Gastrocnemius medialis (tissue), 4 donors: ENCODE results near the gene ZNF296. TPM values are rescaled to one million over a fixed set of nuclear protein-coding genes. Genes with fewer than 3 reads are reported as not detected.

Experiments used
- ATAC-seq, 2 donors: fragments of 150-250 bp; one replicate each; pipeline ENCODE4 v1.9.1; 2016
- DNase-seq, 2 donors: peaks; one replicate each; pipeline ENCODE4 v3.0.0-alpha.2; 2019
- H3K27ac ChIP-seq, 4 donors: fragments of 200-600 bp; sonication (generic); 1 replicate in 1 of 4; 2 replicates in 3 of 4; pipeline ENCODE4 v1.5.1; 2016 to 2018; ENCODE audit warnings: mild to moderate bottlenecking in 2 of 4, moderate library complexity in 1 of 4
- H3K27me3 ChIP-seq, 3 donors: fragments of 200-600 bp; sonication (generic) in 2 of 3; 1 replicate in 1 of 3; 2 replicates in 2 of 3; pipeline versions ENCODE4 v1.5.1 to v1.6.0; 2016 to 2019; ENCODE audit warnings: mild to moderate bottlenecking in 1 of 3, moderate library complexity in 1 of 3
- H3K36me3 ChIP-seq, 2 donors: fragments of 200-600 bp; sonication (generic) in 1 of 2; one replicate each; pipeline ENCODE4 v1.5.1; 2017 to 2018
- H3K4me1 ChIP-seq, 2 donors: fragments of 200-600 bp; sonication (generic) in 1 of 2; one replicate each; pipeline ENCODE4 v1.5.1; 2016 to 2017; ENCODE audit warnings: mild to moderate bottlenecking in 2 of 2
- H3K4me3 ChIP-seq, 4 donors: fragments of 200-600 bp; sonication (generic) in 3 of 4; 1 replicate in 1 of 4; 2 replicates in 3 of 4; pipeline ENCODE4 v1.5.1; 2016 to 2019; ENCODE audit warnings: mild to moderate bottlenecking in 2 of 4
- H3K9me3 ChIP-seq, 3 donors: fragments of 200-600 bp; sonication (generic) in 2 of 3; 1 replicate in 1 of 3; 2 replicates in 2 of 3; pipeline ENCODE4 v1.5.1; 2016 to 2019
- CTCF ChIP-seq, 5 experiments: fragments of 450-650 bp in 3 of 5; fragments of 200-600 bp in 2 of 5; sonication (generic) in 2 of 5; IDR thresholded peaks in 4 of 5; conservative IDR thresholded peaks in 1 of 5; 1 replicate in 4 of 5; 2 replicates in 1 of 5; pipeline ENCODE4 v1.5.1; 2016 to 2019; ENCODE audit warnings: antibody characterized with exemption in 5 of 5, mild to moderate bottlenecking in 3 of 5, moderate library complexity in 3 of 5
- POLR2A ChIP-seq, 2 donors: fragments of 450-650 bp; IDR thresholded peaks; one replicate each; pipeline ENCODE4 v1.6.1; 2017; ENCODE audit warnings: antibody characterized with exemption in 2 of 2, mild to moderate bottlenecking in 2 of 2, moderate library complexity in 2 of 2
- in situ Hi-C, 4 donors: fragments of 200-750 bp; cut with MboI; loops; one replicate each; pipeline versions ENCODE4 v1.15.0 to v1.8.0; 2017; ENCODE audit warnings: low sequenced_read_pairs in 4 of 4
- intact Hi-C: fragments of 100-400 bp; cut with DNase I; formaldehyde crosslinking; loops from one replicate; pipeline ENCODE4 v1.15.1; 2023; ENCODE audit warnings: low total_unique reads
- total RNA-seq, 4 donors: library from RNA; depleted of rRNA; stranded (reverse); fragments of >200 nt; gene quantifications; one replicate each; pipeline versions ENCODE4 v1.1.0 to v1.2.3, GENCODE V29; 2016

Gene ZNF296
- total RNA-seq, 4 donors from 2014 or later = not detected

DNA sequence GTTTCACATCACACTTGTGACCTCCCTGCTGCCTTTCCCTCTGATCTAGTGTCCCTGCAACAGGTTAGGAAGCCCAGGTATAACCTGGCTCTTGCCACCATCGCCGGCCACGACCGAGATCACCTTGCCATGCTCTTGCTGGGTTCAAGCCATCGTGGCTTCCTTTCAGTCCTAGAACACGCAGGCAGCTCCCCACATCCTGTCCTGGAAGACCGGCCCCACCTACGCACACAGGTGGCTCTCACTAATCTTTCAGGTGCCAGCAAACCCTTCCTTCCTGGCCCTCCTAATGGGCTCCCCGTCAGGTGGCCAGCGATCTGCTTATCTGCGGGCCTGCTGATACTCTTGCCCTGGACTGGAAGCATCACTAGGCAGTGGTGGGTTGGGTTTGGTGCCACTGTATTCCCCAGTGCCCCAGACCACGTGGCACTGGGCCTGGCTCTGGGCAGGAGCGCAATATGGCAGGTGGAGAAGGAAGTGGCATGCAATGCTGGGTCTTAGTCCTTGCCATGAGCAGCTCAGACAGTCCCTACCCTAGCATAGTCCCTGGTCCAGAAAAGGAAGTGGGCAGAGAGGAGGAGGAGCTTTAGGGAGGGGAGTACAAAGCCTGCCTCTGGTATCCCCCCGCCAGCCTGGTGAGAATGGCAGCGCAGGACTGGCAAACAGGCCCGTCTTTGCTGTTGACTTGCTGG is 28.5 kb upstream of the ZNF296 start:
- no peak for DNase-seq
- intact Hi-C loops = no loop called here
- peaks cover 18 to 38% of the 10 kb centered on the region in 2 donors for H3K4me1 ChIP-seq

GRCh38 chr19:45103508-45104319 is 27.4 kb upstream of the ZNF296 start:
- DNase-seq (no peak), ATAC-seq (no peak)
- H3K36me3 ChIP-seq = no peaks in the 10 kb centered on the region
- TF ChIP-seq CTCF (IDR thresholded peaks at IDR 0.05 in 4 of 5, conservative IDR thresholded peaks at IDR 0.05 in 1 of 5) = no peak
- TF ChIP-seq POLR2A (IDR thresholded peaks at IDR 0.05) = no peak
- H3K4me1 ChIP-seq = peaks cover 27 to 48% of the 10 kb centered on the region in 2 donors
- intact Hi-C loops (no loop called here), in situ Hi-C loops (no loop called here)
- H3K4me3 ChIP-seq = no peak overlapping the region
- H3K27ac ChIP-seq = no peak overlapping the region
- no peaks in the 10 kb centered on the region for H3K9me3 ChIP-seq
- H3K27me3 ChIP-seq = no peaks in the 10 kb centered on the region

More for the DNA sequence above, 28.5 kb upstream of the ZNF296 start:
- ATAC-seq = no peak
- no peak overlapping the region for H3K27ac ChIP-seq
- in situ Hi-C loops = no loop called here
- no peaks in the 10 kb centered on the region for H3K36me3 ChIP-seq
- no peak overlapping the region for H3K4me3 ChIP-seq
- no peak for TF ChIP-seq POLR2A (IDR thresholded peaks at IDR 0.05)
- TF ChIP-seq CTCF (IDR thresholded peaks at IDR 0.05 in 4 of 5, conservative IDR thresholded peaks at IDR 0.05 in 1 of 5) = no peak
- H3K9me3 ChIP-seq = no peaks in the 10 kb centered on the region
- no peaks in the 10 kb centered on the region for H3K27me3 ChIP-seq

DNA sequence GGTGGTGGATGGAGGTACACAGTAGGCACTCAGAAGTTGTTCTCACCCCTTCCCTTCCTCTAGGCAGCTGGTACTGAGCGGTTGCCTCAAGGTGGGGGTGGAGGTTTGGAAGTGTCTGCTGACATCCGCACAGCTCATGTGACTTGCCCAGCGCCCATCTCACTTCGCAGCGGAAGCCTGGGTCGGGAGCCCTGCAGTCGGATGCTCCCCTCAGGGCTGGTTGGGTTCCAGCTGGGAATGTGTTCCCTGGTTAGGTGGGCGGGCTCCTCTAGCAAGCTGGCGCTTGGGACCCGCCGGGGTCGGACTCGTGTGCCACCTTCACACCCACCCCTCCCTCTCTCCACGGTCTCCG is 26.9 kb upstream of the ZNF296 start:
- Histone ChIP-seq H3K9me3 (no peaks in the 10 kb centered on the region), H3K27ac (no peak overlapping the region), H3K27me3 (no peaks in the 10 kb centered on the region), H3K4me3 (no peak overlapping the region), H3K4me1 (peaks cover 33 to 54% of the 10 kb centered on the region in 2 donors), H3K36me3 (no peaks in the 10 kb centered on the region)
- DNase-seq (no peak), ATAC-seq (no peak)
- in situ Hi-C loops (no loop called here), intact Hi-C loops (no loop called here)
- TF ChIP-seq POLR2A (IDR thresholded peaks at IDR 0.05) (no peak), CTCF (IDR thresholded peaks at IDR 0.05 in 4 of 5, conservative IDR thresholded peaks at IDR 0.05 in 1 of 5) (no peak)

DNA sequence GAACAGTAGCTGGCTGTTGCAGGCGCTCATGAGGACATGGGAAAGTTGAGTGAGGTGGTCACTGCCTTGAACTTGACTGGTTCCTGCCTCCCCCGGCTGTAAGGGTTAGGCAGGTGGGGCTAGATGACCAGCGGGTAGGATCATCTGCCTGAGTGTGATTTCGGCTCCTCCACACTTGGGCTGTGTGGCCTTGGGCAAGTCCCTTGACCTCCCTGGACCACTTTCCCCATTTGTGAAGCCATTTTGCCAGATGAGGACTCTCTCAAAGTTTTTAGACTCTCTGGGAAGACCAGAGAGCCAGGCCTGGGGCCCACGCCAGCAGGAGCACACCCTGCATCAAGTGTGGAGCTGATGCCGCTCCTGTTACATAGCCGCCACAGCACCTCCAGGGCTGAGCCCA is 26.2 kb upstream of the ZNF296 start:
- in situ Hi-C loops (no loop called here), intact Hi-C loops (no loop called here)
- no peak for DNase-seq
- Histone ChIP-seq H3K36me3 (no peaks in the 10 kb centered on the region), H3K4me1 (peaks cover 40 to 61% of the 10 kb centered on the region in 2 donors), H3K27ac (no peak overlapping the region), H3K27me3 (no peaks in the 10 kb centered on the region), H3K9me3 (no peaks in the 10 kb centered on the region), H3K4me3 (no peak overlapping the region)
- TF ChIP-seq POLR2A (IDR thresholded peaks at IDR 0.05) (no peak), CTCF (IDR thresholded peaks at IDR 0.05 in 4 of 5, conservative IDR thresholded peaks at IDR 0.05 in 1 of 5) (no peak)
- ATAC-seq = no peak
